Hematopoietic multipotent progenitor cell (in vitro differentiated cells): ENCODE data around the gene LRRC4C. TPM values are rescaled to one million over a fixed set of nuclear protein-coding genes. Genes with fewer than 3 reads are reported as not detected.

Experiments used
- small RNA-seq: library from RNA; depleted of rRNA; stranded (forward); fragments of <200 nt; gene quantifications from one replicate; pipeline ENCODE3, GENCODE V24; 2012
- total RNA-seq: library from RNA; depleted of rRNA; stranded (reverse); fragments of >200 nt; gene quantifications from one replicate; pipeline ENCODE4 v1.2.3, GENCODE V29; 2012

LRRC4C gene
- total RNA-seq, 1 donor, result 1.9 TPM

Small RNAs within 50 kb of the gene (small RNA-seq; reads per million reads assigned to genes)
- gene RF00019 (not detected), gene RNU6-365P (not detected)
